ENCODE data around the gene KDELR3.

KDELR3 gene

GRCh38 chr22:38489142-38489541 lies 21.2 kb downstream of the KDELR3 start:
- POLR2A ChIA-PET, result interaction anchor here (0.8 to 1.7 kb wide), 4 partner anchors 9 to 223 kb away, joined by 3 to 7 read pairs (median 4); no protein-coding TSS in a partner anchor
- Histone ChIP-seq H3K4me1 (ENCODE audit: control insufficient read depth, insufficient read depth, low read length) (no peaks in the 10 kb centered on the region), H3K4me3 (ENCODE audit: low read depth, low read length) (no peak overlapping the region), H3K27ac (ENCODE audit: extremely low read depth, low read depth, low read length) (no peak overlapping the region; the same call in 1 of the 2 replicates), H3K9me3 (ENCODE audit: control insufficient read depth, insufficient read depth, low read depth, low read length) (no peaks in the 10 kb centered on the region), H3K36me3 (ENCODE audit: control insufficient read depth in 2 of 2, insufficient read depth in 1 of 2, low read length in 2 of 2) (peaks cover 94 to 98% of the 10 kb centered on the region in 2 experiments)
- no peak for TF ChIP-seq ZNF521 (tag by site-specific recombination; IDR thresholded peaks at IDR 0.05)
- no peak for TF ChIP-seq SP3 (tag by site-specific recombination; IDR thresholded peaks at IDR 0.05)
- no peak for TF ChIP-seq IKZF3 (tag by site-specific recombination; IDR thresholded peaks at IDR 0.05)
- no peak for TF ChIP-seq ZNF621 (tag by site-specific recombination; IDR thresholded peaks at IDR 0.05)
- TF ChIP-seq, protein P1, sequence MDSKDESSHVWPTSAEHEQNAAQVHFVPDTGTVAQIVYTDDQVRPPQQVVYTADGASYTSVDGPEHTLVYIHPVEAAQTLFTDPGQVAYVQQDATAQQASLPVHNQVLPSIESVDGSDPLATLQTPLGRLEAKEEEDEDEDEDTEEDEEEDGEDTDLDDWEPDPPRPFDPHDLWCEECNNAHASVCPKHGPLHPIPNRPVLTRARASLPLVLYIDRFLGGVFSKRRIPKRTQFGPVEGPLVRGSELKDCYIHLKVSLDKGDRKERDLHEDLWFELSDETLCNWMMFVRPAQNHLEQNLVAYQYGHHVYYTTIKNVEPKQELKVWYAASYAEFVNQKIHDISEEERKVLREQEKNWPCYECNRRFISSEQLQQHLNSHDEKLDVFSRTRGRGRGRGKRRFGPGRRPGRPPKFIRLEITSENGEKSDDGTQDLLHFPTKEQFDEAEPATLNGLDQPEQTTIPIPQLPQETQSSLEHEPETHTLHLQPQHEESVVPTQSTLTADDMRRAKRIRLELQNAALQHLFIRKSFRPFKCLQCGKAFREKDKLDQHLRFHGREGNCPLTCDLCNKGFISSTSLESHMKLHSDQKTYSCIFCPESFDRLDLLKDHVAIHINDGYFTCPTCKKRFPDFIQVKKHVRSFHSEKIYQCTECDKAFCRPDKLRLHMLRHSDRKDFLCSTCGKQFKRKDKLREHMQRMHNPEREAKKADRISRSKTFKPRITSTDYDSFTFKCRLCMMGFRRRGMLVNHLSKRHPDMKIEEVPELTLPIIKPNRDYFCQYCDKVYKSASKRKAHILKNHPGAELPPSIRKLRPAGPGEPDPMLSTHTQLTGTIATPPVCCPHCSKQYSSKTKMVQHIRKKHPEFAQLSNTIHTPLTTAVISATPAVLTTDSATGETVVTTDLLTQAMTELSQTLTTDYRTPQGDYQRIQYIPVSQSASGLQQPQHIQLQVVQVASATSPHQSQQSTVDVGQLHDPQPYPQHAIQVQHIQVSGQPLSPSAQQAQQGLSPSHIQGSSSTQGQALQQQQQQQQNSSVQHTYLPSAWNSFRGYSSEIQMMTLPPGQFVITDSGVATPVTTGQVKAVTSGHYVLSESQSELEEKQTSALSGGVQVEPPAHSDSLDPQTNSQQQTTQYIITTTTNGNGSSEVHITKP (tag by site-specific recombination; IDR thresholded peaks at IDR 0.05), result no peak
- TF ChIP-seq, protein P2, sequence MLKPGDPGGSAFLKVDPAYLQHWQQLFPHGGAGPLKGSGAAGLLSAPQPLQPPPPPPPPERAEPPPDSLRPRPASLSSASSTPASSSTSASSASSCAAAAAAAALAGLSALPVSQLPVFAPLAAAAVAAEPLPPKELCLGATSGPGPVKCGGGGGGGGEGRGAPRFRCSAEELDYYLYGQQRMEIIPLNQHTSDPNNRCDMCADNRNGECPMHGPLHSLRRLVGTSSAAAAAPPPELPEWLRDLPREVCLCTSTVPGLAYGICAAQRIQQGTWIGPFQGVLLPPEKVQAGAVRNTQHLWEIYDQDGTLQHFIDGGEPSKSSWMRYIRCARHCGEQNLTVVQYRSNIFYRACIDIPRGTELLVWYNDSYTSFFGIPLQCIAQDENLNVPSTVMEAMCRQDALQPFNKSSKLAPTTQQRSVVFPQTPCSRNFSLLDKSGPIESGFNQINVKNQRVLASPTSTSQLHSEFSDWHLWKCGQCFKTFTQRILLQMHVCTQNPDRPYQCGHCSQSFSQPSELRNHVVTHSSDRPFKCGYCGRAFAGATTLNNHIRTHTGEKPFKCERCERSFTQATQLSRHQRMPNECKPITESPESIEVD (tag by site-specific recombination; IDR thresholded peaks at IDR 0.05), result no peak
- TF ChIP-seq ZNF114 (tag by site-specific recombination; IDR thresholded peaks at IDR 0.05), result no peak
- TF ChIP-seq ZNF629 (tag by site-specific recombination; IDR thresholded peaks at IDR 0.05), result no peak
- TF ChIP-seq ZNF404 (tag by site-specific recombination; IDR thresholded peaks at IDR 0.05), result no peak
- TF ChIP-seq ZFHX2 (tag by site-specific recombination; conservative IDR thresholded peaks at IDR 0.05), result no peak
- TF ChIP-seq PRDM1 (tag by site-specific recombination; IDR thresholded peaks at IDR 0.05), result no peak
- TF ChIP-seq, protein P3, sequence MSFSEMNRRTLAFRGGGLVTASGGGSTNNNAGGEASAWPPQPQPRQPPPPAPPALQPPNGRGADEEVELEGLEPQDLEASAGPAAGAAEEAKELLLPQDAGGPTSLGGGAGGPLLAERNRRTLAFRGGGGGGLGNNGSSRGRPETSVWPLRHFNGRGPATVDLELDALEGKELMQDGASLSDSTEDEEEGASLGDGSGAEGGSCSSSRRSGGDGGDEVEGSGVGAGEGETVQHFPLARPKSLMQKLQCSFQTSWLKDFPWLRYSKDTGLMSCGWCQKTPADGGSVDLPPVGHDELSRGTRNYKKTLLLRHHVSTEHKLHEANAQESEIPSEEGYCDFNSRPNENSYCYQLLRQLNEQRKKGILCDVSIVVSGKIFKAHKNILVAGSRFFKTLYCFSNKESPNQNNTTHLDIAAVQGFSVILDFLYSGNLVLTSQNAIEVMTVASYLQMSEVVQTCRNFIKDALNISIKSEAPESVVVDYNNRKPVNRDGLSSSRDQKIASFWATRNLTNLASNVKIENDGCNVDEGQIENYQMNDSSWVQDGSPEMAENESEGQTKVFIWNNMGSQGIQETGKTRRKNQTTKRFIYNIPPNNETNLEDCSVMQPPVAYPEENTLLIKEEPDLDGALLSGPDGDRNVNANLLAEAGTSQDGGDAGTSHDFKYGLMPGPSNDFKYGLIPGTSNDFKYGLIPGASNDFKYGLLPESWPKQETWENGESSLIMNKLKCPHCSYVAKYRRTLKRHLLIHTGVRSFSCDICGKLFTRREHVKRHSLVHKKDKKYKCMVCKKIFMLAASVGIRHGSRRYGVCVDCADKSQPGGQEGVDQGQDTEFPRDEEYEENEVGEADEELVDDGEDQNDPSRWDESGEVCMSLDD (tag by site-specific recombination; IDR thresholded peaks at IDR 0.05), result no peak
- TF ChIP-seq ZNF530 (tag by site-specific recombination; IDR thresholded peaks at IDR 0.05; ENCODE audit: low read depth), result no peak
- no peak for TF ChIP-seq ZNF544 (tag by site-specific recombination; IDR thresholded peaks at IDR 0.05)
- TF ChIP-seq, protein P4, sequence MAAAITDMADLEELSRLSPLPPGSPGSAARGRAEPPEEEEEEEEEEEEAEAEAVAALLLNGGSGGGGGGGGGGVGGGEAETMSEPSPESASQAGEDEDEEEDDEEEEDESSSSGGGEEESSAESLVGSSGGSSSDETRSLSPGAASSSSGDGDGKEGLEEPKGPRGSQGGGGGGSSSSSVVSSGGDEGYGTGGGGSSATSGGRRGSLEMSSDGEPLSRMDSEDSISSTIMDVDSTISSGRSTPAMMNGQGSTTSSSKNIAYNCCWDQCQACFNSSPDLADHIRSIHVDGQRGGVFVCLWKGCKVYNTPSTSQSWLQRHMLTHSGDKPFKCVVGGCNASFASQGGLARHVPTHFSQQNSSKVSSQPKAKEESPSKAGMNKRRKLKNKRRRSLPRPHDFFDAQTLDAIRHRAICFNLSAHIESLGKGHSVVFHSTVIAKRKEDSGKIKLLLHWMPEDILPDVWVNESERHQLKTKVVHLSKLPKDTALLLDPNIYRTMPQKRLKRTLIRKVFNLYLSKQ (tag by site-specific recombination; IDR thresholded peaks at IDR 0.05; ENCODE audit: borderline replicate concordance), result no peak
- no peak for TF ChIP-seq HOXC10 (CRISPR knock-in tag; IDR thresholded peaks at IDR 0.05)
- TF ChIP-seq ZNF76 (tag by site-specific recombination; IDR thresholded peaks at IDR 0.05; ENCODE audit: borderline replicate concordance, low read depth), result no peak
- CTCF ChIA-PET, result no interaction called here

All from HEK293 (cell line).